DMS 273 (cell line): ENCODE results near the gene FAM237B.
A peak's percentile ranks its signal among the peaks of the same experiment; 100 is the strongest.

ENCODE experiments used
- DNase-seq: peaks from one replicate; lab custom pipeline; 2025; ENCODE audit not compliant: unreplicated experiment; lab: John Stamatoyannopoulos, UW

Gene FAM237B

GRCh38 chr7:90298145-90299038 is 22.7 kb downstream of the FAM237B start:
- peak; percentile 56 for DNase-seq

- no peak for DNase-seq
Measured at GRCh38 chr7:90290244-90291113, 30.6 kb downstream of the FAM237B start.

- DNase-seq: no peak
Measured at GRCh38 chr7:90288154-90288553, 33.0 kb downstream of the FAM237B start.

GRCh38 chr7:90276033-90276728 is 44.9 kb downstream of the FAM237B start:
- DNase-seq: no peak

- DNase-seq: no peak
Measured at GRCh38 chr7:90274161-90274560, 46.9 kb downstream of the FAM237B start.

- no peak for DNase-seq
Measured at GRCh38 chr7:90272242-90272641, 48.9 kb downstream of the FAM237B start.

- no peak for DNase-seq
Measured at GRCh38 chr7:90271753-90272152, 49.4 kb downstream of the FAM237B start.

- DNase-seq: no peak
Measured at GRCh38 chr7:90270431-90271178, 50.5 kb downstream of the FAM237B start.

GRCh38 chr7:90269163-90269562 is 51.9 kb downstream of the FAM237B start:
- DNase-seq: no peak

GRCh38 chr7:90267263-90267858 is 53.7 kb downstream of the FAM237B start:
- no peak for DNase-seq

- DNase-seq: no peak
Measured at GRCh38 chr7:90266808-90267207, 54.3 kb downstream of the FAM237B start.
